ENCODE measurements around the gene ZFYVE9.

DNA sequence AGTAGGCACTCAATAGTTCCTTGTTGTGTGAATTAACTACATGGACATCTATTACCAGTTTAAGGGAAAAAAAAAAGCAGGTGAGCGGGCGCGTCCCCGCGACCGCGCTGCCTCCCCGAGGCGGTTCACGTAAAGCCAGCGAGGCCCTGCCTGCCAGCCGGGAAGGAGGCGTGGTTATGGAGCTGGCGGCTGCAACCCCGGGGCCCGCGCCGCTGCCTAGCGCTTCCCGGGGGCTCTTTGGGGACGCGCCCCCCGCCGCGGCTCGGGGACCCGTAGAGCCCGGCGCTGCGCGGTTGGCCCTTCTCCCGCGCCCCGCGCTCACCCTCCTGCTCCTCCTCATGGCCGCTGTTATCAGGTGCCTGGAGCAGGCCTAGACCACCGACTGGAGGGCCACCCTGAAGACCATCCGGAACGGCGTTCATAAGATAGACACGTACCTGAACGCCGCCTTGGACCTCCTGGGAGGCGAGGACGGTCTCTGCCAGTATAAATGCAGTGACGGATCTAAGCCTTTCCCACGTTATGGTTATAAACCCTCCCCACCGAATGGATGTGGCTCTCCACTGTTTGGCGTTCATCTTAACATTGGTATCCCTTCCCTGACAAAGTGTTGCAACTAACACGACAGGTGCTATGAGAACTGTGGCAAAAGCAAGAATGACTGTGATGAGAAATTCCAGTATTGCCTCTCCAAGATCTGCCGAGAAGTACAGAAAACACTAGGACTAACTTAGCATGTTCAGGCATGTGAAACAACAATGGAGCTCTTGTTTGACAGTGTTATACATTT is 226.7 kb downstream of the ZFYVE9 start:
- TF ChIP-seq POLR2AphosphoS5 (IDR thresholded peaks at IDR 0.05; ENCODE audit: borderline replicate concordance, low read depth, low read length) (no peak), EZH2 (IDR thresholded peaks at IDR 0.05) (no peak)
